Smooth muscle cell of the coronary artery (primary cell): ENCODE data around the gene NKPD1. TPM values are rescaled to one million over a fixed set of nuclear protein-coding genes. Genes with fewer than 3 reads are reported as not detected.

ENCODE experiments used
- total RNA-seq: library from RNA; depleted of rRNA; stranded (reverse); fragments of >200 nt; gene quantifications from 2 replicates; pipeline ENCODE4 v1.2.3, GENCODE V29; 2014; ENCODE audit warnings: low replicate concordance

Gene NKPD1
- 0.08 and 0.23 TPM in 2 replicates for total RNA-seq

GRCh38 chr19:45160870-45161737 lies at the start of gene NKPD1:
TSS of gene NKPD1 (minus strand) at chr19:45160982. CDS start at chr19:45160150, 832 bp downstream.

GRCh38 chr19:45178262-45179071 lies 17.7 kb upstream of the NKPD1 start, which contains the start of gene BLOC1S3:
TSS of gene BLOC1S3 (plus strand) at chr19:45178784. CDS start at chr19:45179297, 513 bp downstream.

DNA sequence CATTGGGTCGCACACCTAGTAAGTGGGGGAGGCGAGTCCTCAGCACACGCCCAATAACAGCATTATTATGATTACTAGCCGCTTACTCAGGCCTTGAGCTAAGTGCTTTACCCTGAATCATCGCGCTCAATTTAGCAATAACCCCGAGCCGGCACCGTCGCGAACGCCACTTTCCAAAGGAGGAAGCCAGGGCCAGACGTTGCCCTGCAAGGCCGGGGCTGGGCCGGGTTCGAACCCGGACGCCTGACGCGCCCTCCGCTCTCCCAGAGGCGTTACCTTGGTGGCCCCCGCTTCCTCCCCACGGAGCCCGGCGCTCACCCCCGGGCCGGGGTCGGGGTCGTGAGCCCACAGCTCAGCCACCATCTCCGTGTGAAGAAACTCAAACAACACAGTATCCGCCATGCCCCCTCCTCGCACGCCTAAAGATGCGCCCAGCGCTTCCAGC lies 17.1 kb upstream of the NKPD1 start, which contains the start of gene TRAPPC6A:
Gene TRAPPC6A, minus strand, starts transcription at position 421 of the 445 bp plus-strand sequence. Its CDS starts 19 bp downstream, at position 402.

Other genes with a start within 250 kb of the NKPD1 start
- 0.47 and 0.68 TPM in 2 replicates for gene APOC1, start 246.4 kb downstream of the NKPD1 start, total RNA-seq
- gene APOC4, start 218.7 kb downstream of the NKPD1 start, total RNA-seq: not detected in 2 replicates
- not detected in 2 replicates for gene APOC2, start 214.9 kb downstream of the NKPD1 start, total RNA-seq
- gene CLPTM1, start 205.6 kb downstream of the NKPD1 start, total RNA-seq: 28.5 and 28.9 TPM in 2 replicates
- gene RELB, start 159.5 kb downstream of the NKPD1 start, total RNA-seq: 4.8 and 5.0 TPM in 2 replicates
- 10.7 and 18.5 TPM in 2 replicates for gene CLASRP, start 121.9 kb downstream of the NKPD1 start, total RNA-seq
- not detected in 2 replicates for gene ZNF296, start 84.5 kb downstream of the NKPD1 start, total RNA-seq
- gene GEMIN7, start 81.7 kb downstream of the NKPD1 start, total RNA-seq: 7.7 and 16.5 TPM in 2 replicates
- gene PPP1R37, start 67.8 kb downstream of the NKPD1 start, total RNA-seq: 19.8 and 24.1 TPM in 2 replicates
- gene TRAPPC6A, start 17.3 kb upstream of the NKPD1 start, total RNA-seq: 11.7 and 18.0 TPM in 2 replicates
- 1.1 and 2.0 TPM in 2 replicates for gene BLOC1S3, start 17.8 kb upstream of the NKPD1 start, total RNA-seq
- under 0.01 TPM in 1 of 2 replicates, not detected in the other for gene EXOC3L2, start 84.4 kb upstream of the NKPD1 start, total RNA-seq
- 9.1 and 12.3 TPM in 2 replicates for gene MARK4, start 90.3 kb upstream of the NKPD1 start, total RNA-seq
- not detected in 2 replicates for gene CKM, start 161.9 kb upstream of the NKPD1 start, total RNA-seq
- 0.23 TPM in 1 of 2 replicates, not detected in the other for gene KLC3, start 179.8 kb upstream of the NKPD1 start, total RNA-seq
- 20.2 and 21.0 TPM in 2 replicates for gene ERCC2, start 209.6 kb upstream of the NKPD1 start, total RNA-seq
- 2.3 and 9.7 TPM in 2 replicates for gene PPP1R13L, start 244.1 kb upstream of the NKPD1 start, total RNA-seq
- 2.8 and 7.7 TPM in 2 replicates for gene POLR1G, start 245.7 kb upstream of the NKPD1 start, total RNA-seq